ENCODE results near the gene YWHAH. TPM values are rescaled to one million over a fixed set of nuclear protein-coding genes. Genes with fewer than 3 reads are reported as not detected.

YWHAH gene
- total RNA-seq, 1 donor from 2014 or later = 141 TPM

- intact Hi-C loops (cut with micrococcal nuclease) = loop anchor here (1.0 to 10.0 kb wide), 6 partner anchors 75 to 982 kb away; partner anchors contain the start of genes FBXO7, MORC2 and TUG1
Observed at GRCh38 chr22:31947296-31947695, 3.0 kb downstream of the YWHAH start.

- intact Hi-C loops (cut with micrococcal nuclease) = loop anchor here (5.0 to 10.0 kb wide), 3 partner anchors 121 to 983 kb away; partner anchors contain the start of genes FBXO7, MORC2 and TUG1
Observed at GRCh38 chr22:31948002-31948401, 3.7 kb downstream of the YWHAH start.

GRCh38 chr22:31950226-31950625 is 5.9 kb downstream of the YWHAH start:
- intact Hi-C loops (cut with micrococcal nuclease) = loop anchor here (5.0 kb wide), 1 partner anchor 1283 kb away; the partner anchor contains the start of gene DUSP18

GRCh38 chr22:31951194-31952093 is 7.1 kb downstream of the YWHAH start:
- intact Hi-C loops (cut with micrococcal nuclease) = loop anchor here (5.0 kb wide), 1 partner anchor 1284 kb away; the partner anchor contains the start of gene DUSP18

GRCh38 chr22:31952094-31952401 is 7.7 kb downstream of the YWHAH start:
- intact Hi-C loops (cut with micrococcal nuclease) = loop anchor here (5.0 kb wide), 1 partner anchor 1285 kb away; the partner anchor contains the start of gene DUSP18

GRCh38 chr22:31952472-31952871 is 8.1 kb downstream of the YWHAH start:
- intact Hi-C loops (cut with micrococcal nuclease) = loop anchor here (5.0 kb wide), 1 partner anchor 1285 kb away; the partner anchor contains the start of gene DUSP18

GRCh38 chr22:31953261-31953660 is 8.9 kb downstream of the YWHAH start:
- intact Hi-C loops (cut with micrococcal nuclease) = loop anchor here (5.0 kb wide), 1 partner anchor 1286 kb away; the partner anchor contains the start of gene DUSP18

- intact Hi-C loops (cut with micrococcal nuclease) = loop anchor here (5.0 kb wide), 1 partner anchor 1288 kb away; the partner anchor contains the start of gene DUSP18
Observed at GRCh38 chr22:31954535-31955523, 10.5 kb downstream of the YWHAH start.

- intact Hi-C loops (cut with micrococcal nuclease) = no loop called here
Observed at GRCh38 chr22:31956360-31956759, 12.0 kb downstream of the YWHAH start.

- intact Hi-C loops (cut with micrococcal nuclease) = no loop called here
Observed at GRCh38 chr22:31957970-31958594, 13.7 kb downstream of the YWHAH start.

- intact Hi-C loops (cut with micrococcal nuclease) = no loop called here
Observed at GRCh38 chr22:31958625-31959239, 14.4 kb downstream of the YWHAH start.

GRCh38 chr22:31960767-31961166 is 16.4 kb downstream of the YWHAH start:
- intact Hi-C loops (cut with micrococcal nuclease) = no loop called here

- intact Hi-C loops (cut with micrococcal nuclease) = no loop called here
Observed at GRCh38 chr22:31962387-31963125, 18.2 kb downstream of the YWHAH start.

GRCh38 chr22:31968022-31968421 is 23.7 kb downstream of the YWHAH start:
- intact Hi-C loops (cut with micrococcal nuclease) = no loop called here

- intact Hi-C loops (cut with micrococcal nuclease) = loop anchor here (1.0 kb wide), 4 partner anchors 26 to 503 kb away; partner anchors contain the start of gene YWHAH
Observed at GRCh38 chr22:31969789-31970489, 25.6 kb downstream of the YWHAH start.

- intact Hi-C loops (cut with micrococcal nuclease) = loop anchor here (1.0 kb wide), 4 partner anchors 26 to 503 kb away; partner anchors contain the start of gene YWHAH
Observed at GRCh38 chr22:31970490-31971444, 26.4 kb downstream of the YWHAH start.

GRCh38 chr22:31972180-31972579 is 27.8 kb downstream of the YWHAH start:
- intact Hi-C loops (cut with micrococcal nuclease) = no loop called here

GRCh38 chr22:31973739-31974138 is 29.4 kb downstream of the YWHAH start:
- intact Hi-C loops (cut with micrococcal nuclease) = no loop called here
